ENCODE results near the gene ACOXL. TPM values are rescaled to one million over a fixed set of nuclear protein-coding genes. Genes with fewer than 3 reads are reported as not detected.

Gene ACOXL
- total and polyA plus RNA-seq, 3 donors from 2014 or later = 4.9 to 7.9 (median 5.3) TPM

DNA sequence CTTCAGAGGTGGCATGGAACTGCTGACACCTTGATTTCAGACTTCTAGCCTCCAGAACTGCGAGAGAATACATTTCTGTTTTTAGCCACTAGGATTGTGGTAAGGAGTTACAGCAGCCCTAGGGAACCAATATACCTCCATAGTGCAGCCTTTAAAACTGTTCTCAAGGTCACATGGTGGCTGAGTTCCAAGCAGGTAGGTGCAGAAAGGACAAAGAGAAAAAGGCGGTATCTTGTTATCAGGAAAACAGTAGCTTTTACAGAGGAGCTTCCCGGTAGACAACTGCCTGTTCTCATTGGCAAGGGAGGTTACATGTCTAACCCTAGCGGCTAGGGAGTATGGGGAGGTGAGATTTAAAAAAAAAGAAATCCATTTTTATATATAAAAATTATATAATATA is 292.1 kb downstream of the ACOXL start:
- intact Hi-C loops (cut with DNase I; ENCODE audit: low total_unique reads) = loop anchor here (5.0 kb wide), 1 partner anchor 237 kb away; no protein-coding TSS in a partner anchor
- no peaks in the 10 kb centered on the region for H3K9me3 ChIP-seq
- no peaks in the 10 kb centered on the region for H3K36me3 ChIP-seq (ENCODE audit: low read depth, missing control alignments)
- no peaks in the 10 kb centered on the region for H3K27me3 ChIP-seq
- no peak overlapping the region for H3K27ac ChIP-seq
- H3K4me1 ChIP-seq = no peaks in the 10 kb centered on the region
- no peak for DNase-seq
- 68 to 75% methylated on average over 4 of the region's 4 CpGs for WGBS, 2 donors
- no peak overlapping the region for H3K4me3 ChIP-seq
- TF ChIP-seq POLR2A (IDR thresholded peaks at IDR 0.05) = no peak
- TF ChIP-seq CTCF (IDR thresholded peaks at IDR 0.05) = no peak

- intact Hi-C loops (cut with DNase I; ENCODE audit: low total_unique reads) = no loop called here
- TF ChIP-seq POLR2A (IDR thresholded peaks at IDR 0.05) (no peak), CTCF (IDR thresholded peaks at IDR 0.05) (no peak)
- no peaks in the 10 kb centered on the region for H3K36me3 ChIP-seq (ENCODE audit: low read depth, missing control alignments)
- no peaks in the 10 kb centered on the region for H3K9me3 ChIP-seq
- H3K27ac ChIP-seq = no peak overlapping the region
- whole genome bisulfite sequencing, 2 donors = 84 to 89% methylated on average over 4 of the region's 4 CpGs
- no peak for DNase-seq
- no peaks in the 10 kb centered on the region for H3K27me3 ChIP-seq
- H3K4me1 ChIP-seq = no peaks in the 10 kb centered on the region
- H3K4me3 ChIP-seq = no peak overlapping the region
Measured at GRCh38 chr2:111025288-111025687, 292.9 kb downstream of the ACOXL start.

GRCh38 chr2:111028720-111029119 is 296.3 kb downstream of the ACOXL start:
- Histone ChIP-seq H3K9me3 (no peaks in the 10 kb centered on the region), H3K4me3 (no peak overlapping the region), H3K27ac (no peak overlapping the region), H3K27me3 (no peaks in the 10 kb centered on the region), H3K4me1 (no peaks in the 10 kb centered on the region), H3K36me3 (ENCODE audit: low read depth, missing control alignments) (no peaks in the 10 kb centered on the region)
- TF ChIP-seq POLR2A (IDR thresholded peaks at IDR 0.05) = no peak
- no peak for TF ChIP-seq CTCF (IDR thresholded peaks at IDR 0.05)
- intact Hi-C loops (cut with DNase I; ENCODE audit: low total_unique reads) = no loop called here
- no peak for DNase-seq

- no peaks in the 10 kb centered on the region for H3K27me3 ChIP-seq
- H3K36me3 ChIP-seq (ENCODE audit: low read depth, missing control alignments) = no peaks in the 10 kb centered on the region
- TF ChIP-seq POLR2A (IDR thresholded peaks at IDR 0.05) = no peak
- DNase-seq = no peak
- no peaks in the 10 kb centered on the region for H3K4me1 ChIP-seq
- H3K4me3 ChIP-seq = no peak overlapping the region
- intact Hi-C loops (cut with DNase I; ENCODE audit: low total_unique reads) = no loop called here
- no peaks in the 10 kb centered on the region for H3K9me3 ChIP-seq
- 78 to 81% methylated on average over 7 of the region's 7 CpGs for WGBS, 2 donors
- no peak overlapping the region for H3K27ac ChIP-seq
Measured at GRCh38 chr2:111029181-111029927, 297.0 kb downstream of the ACOXL start.

DNA sequence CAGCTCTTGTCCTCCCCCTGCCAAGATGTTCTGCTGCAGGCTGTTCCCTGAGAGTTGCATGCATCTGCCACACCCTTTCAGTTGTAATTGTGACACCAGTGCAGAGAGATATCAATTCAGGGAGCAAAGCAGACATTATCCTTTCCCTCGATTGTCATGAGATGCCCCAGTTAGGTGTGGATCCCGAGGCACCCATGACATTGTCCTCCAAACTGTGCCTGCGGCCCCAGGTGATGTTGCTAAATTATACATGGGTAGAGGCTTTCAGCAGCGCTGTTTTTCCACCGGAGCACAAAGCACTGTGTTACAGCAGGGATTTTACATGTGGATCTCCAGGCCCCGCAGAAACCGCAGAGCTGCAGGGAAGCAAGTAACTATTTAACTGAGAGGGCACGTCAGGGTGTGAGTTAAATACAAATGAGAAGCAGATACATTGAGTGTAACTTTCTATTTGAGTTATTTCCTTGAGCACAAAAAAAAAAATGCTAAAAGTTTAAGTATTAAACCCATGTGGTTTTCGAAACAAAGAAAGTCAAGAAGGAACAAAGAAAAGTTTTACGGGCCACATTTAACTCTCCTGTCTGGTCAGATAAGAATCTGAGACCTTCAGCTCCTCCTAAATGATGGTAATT is 298.0 kb downstream of the ACOXL start:
- H3K27me3 ChIP-seq = no peaks in the 10 kb centered on the region
- no peaks in the 10 kb centered on the region for H3K36me3 ChIP-seq (ENCODE audit: low read depth, missing control alignments)
- DNase-seq = no peak
- TF ChIP-seq CTCF (IDR thresholded peaks at IDR 0.05) (no peak), POLR2A (IDR thresholded peaks at IDR 0.05) (no peak)
- H3K4me3 ChIP-seq = no peak overlapping the region
- H3K4me1 ChIP-seq = no peaks in the 10 kb centered on the region
- WGBS, 2 donors = 69 to 80% methylated on average over 9 to 10 of the region's 10 CpGs
- intact Hi-C loops (cut with DNase I; ENCODE audit: low total_unique reads) = no loop called here
- no peak overlapping the region for H3K27ac ChIP-seq
- H3K9me3 ChIP-seq = no peaks in the 10 kb centered on the region

Measured in testis (tissue), 3 donors.